ENCODE measurements around the gene C1QTNF8. TPM values are rescaled to one million over a fixed set of nuclear protein-coding genes. Genes with fewer than 3 reads are reported as not detected.
A peak's percentile ranks its signal among the peaks of the same experiment; 100 is the strongest.

Gene C1QTNF8
- total RNA-seq, 1 experiment from 2014 or later = 0.27 TPM

GRCh38 chr16:1097156-1097555, 1.1 kb upstream of the C1QTNF8 start:
- peaks cover 17 to 60% of the 10 kb centered on the region in 2 experiments; a peak in 3 of 4 replicates for H3K4me1 ChIP-seq (ENCODE audit: control insufficient read depth in 1 of 2, insufficient read depth in 2 of 2, low read length in 2 of 2)
- intact Hi-C loops (cut with micrococcal nuclease) = no loop called here
- no peaks in the 10 kb centered on the region for H3K79me2 ChIP-seq (ENCODE audit: insufficient read depth, low read length)
- H3K9ac ChIP-seq (ENCODE audit: low read length) = no peak overlapping the region
- ChIA-PET CTCF (no interaction called here), RAD21 (ENCODE audit: low non-redundant PET in 1 of 2, low total read pairs in 2 of 2, uncharacterized antibody in 2 of 2, unreplicated experiment in 2 of 2) (no interaction called here), POLR2A (no interaction called here)
- BruUV-seq (replicated peaks) = no TSS peak
- H3K27me3 ChIP-seq (ENCODE audit: insufficient read depth, low read length) = no peaks in the 10 kb centered on the region
- H3K4me2 ChIP-seq (ENCODE audit: low read length) = no peak overlapping the region
- ATAC-seq (no peak), DNase-seq (ENCODE audit: low read depth, low spot score) (no peak)
- H2AFZ ChIP-seq (ENCODE audit: low read depth, low read length, poor library complexity, severe bottlenecking) = no peak overlapping the region
- no peaks in the 10 kb centered on the region for H3K9me2 ChIP-seq (ENCODE audit: insufficient read depth)
- H3K36me3 ChIP-seq (ENCODE audit: control insufficient read depth in 1 of 2, insufficient read depth in 2 of 2, low read length in 2 of 2) = no peaks in the 10 kb centered on the region
- no peaks in the 10 kb centered on the region for H3K9me3 ChIP-seq (ENCODE audit: control insufficient read depth in 1 of 2, insufficient read depth in 1 of 2, low read depth in 1 of 2, low read length in 2 of 2)
- TF ChIP-seq YY1 (IDR thresholded peaks at IDR 0.05; ENCODE audit: extremely low read depth, insufficient replicate concordance, low read depth, low read length) (no peak), POLR2A (IDR thresholded peaks at IDR 0.05; ENCODE audit: borderline replicate concordance, extremely low read depth, insufficient read depth, insufficient read length) (peak; percentile 6), CTCF (IDR thresholded peaks at IDR 0.05 in 2 of 3, conservative IDR thresholded peaks at IDR 0.05 in 1 of 3; ENCODE audit: borderline replicate concordance in 1 of 3, insufficient read depth in 1 of 3, low read depth in 2 of 3, low read length in 2 of 3) (no peak), JUND (IDR thresholded peaks at IDR 0.05) (no peak), EZH2phosphoT487 (IDR thresholded peaks at IDR 0.05; ENCODE audit: borderline replicate concordance) (no peak), SP1 (IDR thresholded peaks at IDR 0.05; ENCODE audit: low read depth) (no peak), ZFX (IDR thresholded peaks at IDR 0.05) (no peak), REST (IDR thresholded peaks at IDR 0.05; ENCODE audit: low read depth) (no peak)
- H3K27ac ChIP-seq (ENCODE audit: low read depth, low read length) = no peak overlapping the region
- H3K4me3 ChIP-seq (replicated peaks in 1 of 2; ENCODE audit: low read depth in 1 of 2, low read length in 2 of 2) = no peak overlapping the region
- no peaks in the 10 kb centered on the region for H4K20me1 ChIP-seq (ENCODE audit: insufficient read depth)
